Naive thymus-derived CD4-positive, alpha-beta T cell (primary cell): Measurements from ENCODE around the gene RTN3. TPM values are rescaled to one million over a fixed set of nuclear protein-coding genes. Genes with fewer than 3 reads are reported as not detected.
A peak's percentile ranks its signal among the peaks of the same experiment; 100 is the strongest.

Experiments used
- ATAC-seq: fragments of 150-1000 bp; cut with Tn5 transposase; 2 replicates; pipeline ENCODE4 v1.10.0; 2021; ENCODE audit warnings: mild to moderate bottlenecking, moderate library complexity
- CTCF ChIA-PET: fragments of 350-600 bp; sonication (Branson Sonifier 250); formaldehyde crosslinking; loops from one replicate; lab custom pipeline; 2021; ENCODE audit warnings: antibody characterized with exemption; lab: Charles Lee
- POLR2A ChIA-PET: fragments of 350-600 bp; sonication (Branson Sonifier 250); formaldehyde crosslinking; loops from one replicate; lab custom pipeline; 2021; ENCODE audit warnings: antibody characterized with exemption, inconsistent platforms; lab: Charles Lee
- DNase-seq, 9 donors: peaks; one replicate each; pipeline versions ENCODE4 v3.0.0 to v3.0.0-alpha.2; 2020 to 2022; ENCODE audit warnings: mixed read lengths in 1 of 9
- H3K27ac ChIP-seq: one replicate; pipeline ENCODE4 v1.7.0; 2013; ENCODE audit warnings: mild to moderate bottlenecking, low read depth, low read length, moderate library complexity
- H3K27me3 ChIP-seq, 2 donors: one replicate each; pipeline ENCODE4 v1.7.0; 2013; ENCODE audit warnings: low read length in 2 of 2, mild to moderate bottlenecking in 2 of 2, moderate library complexity in 2 of 2; ENCODE audit not compliant: control insufficient read depth in 2 of 2, insufficient read depth in 2 of 2
- H3K36me3 ChIP-seq, 3 experiments: 1 replicate in 2 of 3; 2 replicates in 1 of 3; pipeline ENCODE4 v1.7.0; 2013; ENCODE audit warnings: low read length in 3 of 3, mild to moderate bottlenecking in 3 of 3, moderate library complexity in 1 of 3; ENCODE audit not compliant: insufficient read depth in 3 of 3, control insufficient read depth in 2 of 3
- H3K4me1 ChIP-seq, 2 donors: one replicate each; pipeline ENCODE4 v1.7.0; 2013; ENCODE audit warnings: low read length in 2 of 2, mild to moderate bottlenecking in 2 of 2, moderate library complexity in 1 of 2; ENCODE audit not compliant: control insufficient read depth in 2 of 2, insufficient read depth in 2 of 2
- H3K4me3 ChIP-seq: 2 replicates; pipeline ENCODE4 v1.7.0; 2013; ENCODE audit warnings: mild to moderate bottlenecking, low read length
- H3K9me3 ChIP-seq, 3 experiments: 1 replicate in 2 of 3; 2 replicates in 1 of 3; pipeline ENCODE4 v1.7.0; 2013; ENCODE audit warnings: low read length in 3 of 3; ENCODE audit not compliant: control insufficient read depth in 2 of 3
- H3K27ac Mint-ChIP-seq, 9 donors: one replicate each; pipeline ENCODE4 v1.8.0; 2020 to 2022; ENCODE audit warnings: mixed read lengths in 9 of 9, mild to moderate bottlenecking in 8 of 9, moderate library complexity in 5 of 9, inconsistent platforms in 2 of 9
- H3K27me3 Mint-ChIP-seq, 5 donors: one replicate each; pipeline ENCODE4 v1.8.0; 2021 to 2022; ENCODE audit warnings: mixed read lengths in 5 of 5, mild to moderate bottlenecking in 1 of 5
- H3K36me3 Mint-ChIP-seq, 5 donors: one replicate each; pipeline ENCODE4 v1.8.0; 2020 to 2022; ENCODE audit warnings: mixed read lengths in 5 of 5, mild to moderate bottlenecking in 3 of 5, inconsistent platforms in 1 of 5
- H3K4me1 Mint-ChIP-seq, 7 donors: one replicate each; pipeline ENCODE4 v1.8.0; 2020 to 2022; ENCODE audit warnings: mixed read lengths in 7 of 7, mild to moderate bottlenecking in 3 of 7, inconsistent platforms in 1 of 7
- H3K4me3 Mint-ChIP-seq, 10 donors: one replicate each; pipeline ENCODE4 v1.8.0; 2020 to 2022; ENCODE audit warnings: mild to moderate bottlenecking in 10 of 10, mixed read lengths in 10 of 10, moderate library complexity in 6 of 10, inconsistent platforms in 2 of 10
- H3K9me3 Mint-ChIP-seq, 11 donors: one replicate each; pipeline ENCODE4 v1.8.0; 2020 to 2022; ENCODE audit warnings: mixed read lengths in 11 of 11, mild to moderate bottlenecking in 4 of 11, inconsistent platforms in 1 of 11, moderate library complexity in 1 of 11
- intact Hi-C, 2 donors: fragments of 100-400 bp; cut with micrococcal nuclease; formaldehyde crosslinking; loops; one replicate each; pipeline ENCODE4 v1.15.1; 2023
- polyA plus RNA-seq, 2 donors: library from polyadenylated mRNA; unstranded; fragments of 300-500 nt; fragmentation: Illumina TruSeq; gene quantifications; one replicate each; pipeline ENCODE4 v1.2.3, GENCODE V29; 2021
- total RNA-seq, 6 experiments: library from RNA in 5 of 6; stranded (reverse) in 5 of 6; gene quantifications; 1 replicate in 5 of 6; 2 replicates in 1 of 6; pipeline ENCODE4 v1.2.3 and lab custom pipeline; 2021 to 2026

Gene RTN3
- total and polyA plus RNA-seq, 7 experiments from 2014 or later, result 20.8 to 65.7 (median 34.4) TPM

DNA sequence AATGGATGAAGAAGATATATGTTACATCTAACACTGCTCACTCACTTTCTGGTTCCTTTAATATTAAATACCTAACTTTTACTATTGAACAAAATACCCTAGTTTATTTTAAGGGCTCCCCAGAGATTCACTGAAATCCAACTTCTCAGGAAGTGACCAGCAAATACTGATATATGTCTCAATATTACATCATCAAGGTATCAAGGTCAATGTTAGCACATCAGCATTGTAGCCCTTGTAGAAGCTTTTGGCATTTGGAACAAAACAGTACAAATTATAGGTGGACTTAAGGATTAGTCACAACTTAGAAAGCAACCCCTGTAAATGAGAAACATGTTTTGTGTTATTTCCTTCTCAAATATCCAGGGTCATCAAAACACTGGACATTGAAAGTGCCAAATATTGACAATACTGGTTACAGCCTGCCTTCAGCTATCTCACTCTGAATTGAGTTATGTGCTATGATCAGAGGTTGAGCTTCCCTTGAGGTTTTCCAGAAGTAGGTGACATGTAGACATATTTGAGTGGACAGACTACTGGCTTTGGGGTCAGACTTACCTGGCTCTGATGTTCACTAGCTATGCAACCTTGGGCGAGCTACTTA, 8.3 kb upstream of the RTN3 start:
- no peak for DNase-seq
- no peak for ATAC-seq
- intact Hi-C loops, result loop anchor here (5.0 to 10.0 kb wide), 3 partner anchors 108 to 966 kb away; partner anchors contain the start of genes BSCL2 (in 1 of the 2), GNG3 (in 1 of the 2), PLAAT2 (in 1 of the 2) and SPINDOC (in 1 of the 2)
- H3K9me3 Mint-ChIP-seq, result no peaks in the 10 kb centered on the region
- Histone ChIP-seq H3K36me3 (peaks cover 0 to 7% (median 0%) of the 10 kb centered on the region in 3 experiments), H3K4me3 (no peak overlapping the region), H3K4me1 (peaks cover 4 to 6% of the 10 kb centered on the region in 2 donors), H3K27ac (no peak overlapping the region), H3K27me3 (no peaks in the 10 kb centered on the region), H3K9me3 (no peaks in the 10 kb centered on the region)
- peaks cover 16 to 39% (median 23%) of the 10 kb centered on the region in 7 donors for H3K4me1 Mint-ChIP-seq
- peaks cover 0 to 4% (median 0%) of the 10 kb centered on the region in 5 donors for H3K36me3 Mint-ChIP-seq
- ChIA-PET CTCF (interaction anchor here (0.7 to 1.1 kb wide), 3 partner anchors 8 to 68 kb away, joined by 3 to 4 read pairs (median 4); no protein-coding TSS in a partner anchor), POLR2A (interaction anchor here (0.7 to 1.5 kb wide), 2 partner anchors 9 to 152 kb away, joined by 3 to 8 read pairs; partner anchors contain the start of gene RTN3)
- H3K27me3 Mint-ChIP-seq, result no peaks in the 10 kb centered on the region
- H3K4me3 Mint-ChIP-seq, result peak overlapping the region in 8 of 10 donors; percentile 48 to 88 (median 68)
- H3K27ac Mint-ChIP-seq, result peak overlapping the region in 3 of 9 donors; percentile 3 to 52 (median 32)

DNA sequence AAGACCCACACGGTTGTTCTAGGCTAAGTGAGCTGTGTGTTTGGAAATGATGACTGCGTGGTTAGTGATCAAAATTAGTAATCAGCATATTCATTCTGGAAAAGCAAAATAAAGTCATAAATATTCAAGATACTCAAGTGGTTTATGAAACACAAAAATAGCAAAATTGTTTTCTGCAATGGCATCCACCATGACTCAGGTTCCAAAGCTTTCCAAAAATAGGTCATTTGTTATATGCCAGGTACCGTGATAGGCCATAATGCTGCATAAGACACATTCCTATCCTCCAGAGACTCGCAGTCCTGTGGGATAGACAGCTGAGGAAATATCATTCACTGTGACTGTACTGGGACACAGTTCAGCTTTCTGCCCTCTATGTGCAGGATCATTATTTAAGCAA, 7.7 kb upstream of the RTN3 start:
- no peak overlapping the region for H3K4me3 Mint-ChIP-seq
- Histone ChIP-seq H3K4me1 (peaks cover 4 to 6% of the 10 kb centered on the region in 2 donors), H3K4me3 (no peak overlapping the region), H3K27ac (no peak overlapping the region), H3K9me3 (no peaks in the 10 kb centered on the region), H3K36me3 (peaks cover 0 to 7% (median 0%) of the 10 kb centered on the region in 3 experiments), H3K27me3 (no peaks in the 10 kb centered on the region)
- H3K4me1 Mint-ChIP-seq, result peaks cover 13 to 34% (median 18%) of the 10 kb centered on the region in 7 donors
- no peaks in the 10 kb centered on the region for H3K27me3 Mint-ChIP-seq
- peaks cover 0 to 4% (median 0%) of the 10 kb centered on the region in 5 donors for H3K36me3 Mint-ChIP-seq
- DNase-seq, result no peak
- POLR2A ChIA-PET, result interaction anchor here (0.7 to 1.5 kb wide), 2 partner anchors 8 to 152 kb away, joined by 3 to 8 read pairs; partner anchors contain the start of gene RTN3
- no peaks in the 10 kb centered on the region for H3K9me3 Mint-ChIP-seq
- no peak for ATAC-seq
- CTCF ChIA-PET, result interaction anchor here (0.7 to 1.1 kb wide), 3 partner anchors 9 to 67 kb away, joined by 3 to 4 read pairs (median 4); no protein-coding TSS in a partner anchor
- intact Hi-C loops, result loop anchor here (5.0 to 10.0 kb wide), 3 partner anchors 109 to 966 kb away; partner anchors contain the start of genes BSCL2 (in 1 of the 2), GNG3 (in 1 of the 2), PLAAT2 (in 1 of the 2) and SPINDOC (in 1 of the 2)
- no peak overlapping the region for H3K27ac Mint-ChIP-seq

DNA sequence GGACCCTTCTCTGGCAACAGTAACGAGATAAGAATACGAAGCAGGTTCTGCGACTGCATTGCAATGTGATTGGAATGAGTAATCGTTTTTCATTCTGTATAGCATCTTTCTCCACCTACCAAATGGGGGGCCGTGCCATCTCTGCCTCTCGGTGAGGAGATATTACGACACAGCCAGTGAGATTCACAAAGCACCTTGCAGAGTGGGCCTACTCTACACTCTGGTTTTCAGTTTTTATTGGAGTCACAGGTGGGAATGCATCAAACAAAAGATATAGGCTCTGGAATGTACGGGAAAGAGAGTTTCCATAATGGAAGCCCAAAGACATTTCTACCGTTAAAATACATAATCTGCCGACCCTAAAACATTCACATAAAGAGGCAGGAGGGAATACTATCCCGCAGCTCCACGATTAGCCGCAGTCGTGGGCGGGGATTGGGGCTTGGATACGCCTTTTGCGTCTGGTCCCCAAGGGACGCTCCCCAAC, 423 bp upstream of the RTN3 start:
- CTCF ChIA-PET, result interaction anchor here (0.9 kb wide), 1 partner anchor 10 kb away, joined by 5 read pairs; the partner anchor contains the start of gene ATL3
- H3K4me3 Mint-ChIP-seq, result peak overlapping the region; percentile 89 to 97 (median 94)
- Histone ChIP-seq H3K27ac (peak overlapping the region; percentile 50), H3K36me3 (no peaks in the 10 kb centered on the region), H3K9me3 (no peaks in the 10 kb centered on the region), H3K27me3 (no peaks in the 10 kb centered on the region), H3K4me3 (peak overlapping the region; percentile 86), H3K4me1 (peaks cover 6 to 17% of the 10 kb centered on the region in 2 donors)
- DNase-seq (no peak), ATAC-seq (no peak)
- intact Hi-C loops, result loop anchor here (1.0 to 5.0 kb wide), 13 partner anchors 10 to 1456 kb away; partner anchors contain the start of genes ATL3 (in 2 of the 2), PLAAT4 (in 2 of the 2), COX8A (in 1 of the 2) and MARK2 (in 1 of the 2)
- H3K27me3 Mint-ChIP-seq, result peaks cover 0 to 12% (median 0%) of the 10 kb centered on the region in 5 donors
- peaks cover 18 to 29% (median 27%) of the 10 kb centered on the region in 7 donors for H3K4me1 Mint-ChIP-seq
- peaks cover 0 to 4% (median 0%) of the 10 kb centered on the region in 11 donors for H3K9me3 Mint-ChIP-seq
- peak overlapping the region; percentile 50 to 97 (median 83) for H3K27ac Mint-ChIP-seq
- H3K36me3 Mint-ChIP-seq, result no peaks in the 10 kb centered on the region
- POLR2A ChIA-PET, result interaction anchor here (0.6 to 3.2 kb wide), 5 partner anchors 7 to 840 kb away, joined by 3 to 42 read pairs (median 4); partner anchors contain the start of gene ATL3

DNA sequence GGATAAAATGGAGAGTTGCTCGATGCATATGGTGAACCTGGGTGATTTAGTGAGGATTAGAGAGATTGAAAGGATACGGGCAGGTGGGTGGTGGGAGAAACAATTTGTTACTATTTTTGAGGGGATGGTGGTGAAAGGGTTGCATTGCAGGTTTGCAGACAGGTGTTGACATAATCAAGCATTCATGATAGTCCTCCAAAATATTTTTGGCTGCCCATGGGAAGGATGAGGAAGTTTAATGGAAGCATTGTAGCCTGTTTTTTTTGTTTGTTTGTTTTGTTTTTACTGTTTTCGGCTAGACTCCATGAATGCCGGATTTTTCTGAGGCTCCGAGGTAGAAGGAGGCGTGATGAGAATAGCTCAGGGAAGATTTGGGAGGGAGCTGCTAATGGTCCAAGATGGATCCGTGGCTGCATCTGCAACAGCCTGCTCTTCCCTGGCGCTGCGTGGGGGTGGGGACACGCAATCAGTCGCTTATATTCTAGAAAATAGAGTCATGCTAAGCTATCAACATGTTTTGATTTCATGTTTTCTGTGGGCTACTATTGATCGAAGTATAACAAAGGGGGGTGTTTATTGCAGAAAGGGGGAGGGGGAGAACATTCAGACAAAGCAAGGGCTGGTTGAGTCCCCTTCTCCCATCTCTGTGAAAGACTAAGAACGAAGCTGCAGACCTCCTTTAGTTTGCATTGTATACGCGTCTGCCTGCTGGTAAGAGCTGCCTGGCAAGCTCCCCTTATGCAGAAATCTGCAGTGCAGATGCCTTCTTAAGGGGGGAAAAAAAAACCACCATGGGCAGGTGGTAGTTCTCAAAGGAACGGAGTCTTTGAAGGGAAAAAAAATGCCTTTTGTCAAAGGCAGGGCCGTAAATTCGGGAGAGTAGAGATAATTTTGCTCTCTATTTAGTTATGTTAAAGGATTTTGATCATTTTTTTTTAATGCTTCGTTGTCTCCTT, 1.0 kb downstream of the RTN3 start:
- CTCF ChIA-PET, result interaction anchor here (0.7 to 1.8 kb wide), 4 partner anchors 12 to 203 kb away, joined by 3 to 9 read pairs (median 3); partner anchors contain the start of gene ATL3

DNA sequence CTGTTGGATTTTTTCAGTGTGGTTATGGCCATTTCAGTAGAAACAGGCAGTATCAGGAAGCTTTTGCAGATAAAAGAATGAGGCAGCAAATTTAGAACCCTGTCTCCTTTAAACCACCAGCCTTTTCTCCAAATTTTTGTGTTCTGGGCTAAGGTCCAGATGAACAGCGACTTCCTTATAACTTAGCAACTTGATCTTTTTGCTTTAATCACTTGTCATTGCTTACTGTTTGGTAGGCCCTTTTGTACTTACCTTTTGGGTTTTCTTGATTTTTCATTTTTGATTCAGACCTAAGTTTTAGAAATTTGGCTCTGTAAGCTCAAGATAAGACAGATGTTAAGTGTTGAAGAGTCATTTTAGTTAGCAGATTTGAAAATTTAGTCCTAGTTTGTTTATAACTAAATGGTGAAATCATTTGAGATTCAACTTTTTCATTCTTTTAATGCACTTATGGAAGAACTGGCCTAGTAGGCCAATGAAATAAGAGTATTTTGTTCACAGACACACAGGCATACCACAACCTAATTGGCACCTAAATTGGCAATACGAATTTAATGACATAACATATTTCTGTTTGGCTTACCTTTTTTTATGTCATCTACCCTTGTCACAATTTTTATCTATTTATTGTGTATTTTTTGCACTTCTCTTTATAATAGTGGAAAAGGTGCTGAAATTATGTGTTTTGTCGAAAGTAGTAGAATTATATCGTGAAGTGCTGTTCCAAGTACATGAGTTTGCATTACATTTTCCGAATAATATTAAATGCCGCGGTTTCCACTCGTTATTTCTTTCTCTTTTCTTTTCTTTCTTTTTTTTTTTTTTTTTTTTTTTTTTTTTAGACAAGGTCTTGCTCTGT, 2.1 kb downstream of the RTN3 start:
- H3K27me3 Mint-ChIP-seq, result peaks cover 0 to 12% (median 0%) of the 10 kb centered on the region in 5 donors
- ATAC-seq (no peak), DNase-seq (no peak)
- Histone ChIP-seq H3K9me3 (no peaks in the 10 kb centered on the region), H3K4me1 (peaks cover 6 to 17% of the 10 kb centered on the region in 2 donors), H3K4me3 (no peak overlapping the region), H3K36me3 (no peaks in the 10 kb centered on the region), H3K27me3 (no peaks in the 10 kb centered on the region), H3K27ac (peak overlapping the region; percentile 69)
- peak overlapping the region in 6 of 9 donors; percentile 14 to 85 (median 38) for H3K27ac Mint-ChIP-seq
- intact Hi-C loops, result loop anchor here (5.0 kb wide), 8 partner anchors 84 to 1454 kb away; partner anchors contain the start of genes PLAAT4 (in 2 of the 2), OTUB1 (in 1 of the 2), PRDX5 (in 1 of the 2) and SLC3A2 (in 1 of the 2)
- H3K9me3 Mint-ChIP-seq, result peaks cover 0 to 4% (median 0%) of the 10 kb centered on the region in 11 donors
- CTCF ChIA-PET, result interaction anchor here (0.9 to 1.8 kb wide), 3 partner anchors 13 to 204 kb away, joined by 3 to 9 read pairs (median 3); partner anchors contain the start of gene ATL3
- POLR2A ChIA-PET, result interaction anchor here (2.0 to 3.2 kb wide), 2 partner anchors 10 to 13 kb away, joined by 8 to 42 read pairs; partner anchors contain the start of gene ATL3
- H3K36me3 Mint-ChIP-seq, result peaks cover 0 to 3% (median 0%) of the 10 kb centered on the region in 5 donors
- peaks cover 26 to 41% (median 32%) of the 10 kb centered on the region in 7 donors for H3K4me1 Mint-ChIP-seq
- peak overlapping the region; percentile 89 to 97 (median 94) for H3K4me3 Mint-ChIP-seq

More for the DNA sequence above, 1.0 kb downstream of the RTN3 start:
- peak in 2 of 9 donors; percentile 42 to 48 for DNase-seq
- no peaks in the 10 kb centered on the region for H3K36me3 ChIP-seq
- no peaks in the 10 kb centered on the region for H3K27me3 ChIP-seq
- POLR2A ChIA-PET, result interaction anchor here (0.5 to 3.2 kb wide), 6 partner anchors 8 to 1112 kb away, joined by 3 to 42 read pairs (median 4); partner anchors contain the start of gene ATL3
- intact Hi-C loops, result loop anchor here (5.0 kb wide), 8 partner anchors 85 to 1455 kb away; partner anchors contain the start of genes PLAAT4 (in 2 of the 2), OTUB1 (in 1 of the 2), PRDX5 (in 1 of the 2) and SLC3A2 (in 1 of the 2)
- peak overlapping the region; percentile 69 for H3K27ac ChIP-seq
- Mint-ChIP-seq H3K4me1 (peaks cover 24 to 36% (median 27%) of the 10 kb centered on the region in 7 donors), H3K27me3 (peaks cover 0 to 12% (median 0%) of the 10 kb centered on the region in 5 donors), H3K27ac (peak overlapping the region; percentile 50 to 90 (median 83)), H3K9me3 (peaks cover 0 to 4% (median 0%) of the 10 kb centered on the region in 11 donors), H3K36me3 (no peaks in the 10 kb centered on the region), H3K4me3 (peak overlapping the region; percentile 89 to 97 (median 94))
- H3K9me3 ChIP-seq, result no peaks in the 10 kb centered on the region
- peaks cover 6 to 17% of the 10 kb centered on the region in 2 donors for H3K4me1 ChIP-seq
- H3K4me3 ChIP-seq, result peak overlapping the region; percentile 86
- no peak for ATAC-seq
